Measurements from ENCODE around the gene CABP4.
A peak's percentile ranks its signal among the peaks of the same experiment; 100 is the strongest.
"Not testable (repeated sequence)": the region's sequence is repeated elsewhere in the genome, so short reads cannot be mapped to it uniquely, and the experiment has no call there.

The CABP4 gene

DNA sequence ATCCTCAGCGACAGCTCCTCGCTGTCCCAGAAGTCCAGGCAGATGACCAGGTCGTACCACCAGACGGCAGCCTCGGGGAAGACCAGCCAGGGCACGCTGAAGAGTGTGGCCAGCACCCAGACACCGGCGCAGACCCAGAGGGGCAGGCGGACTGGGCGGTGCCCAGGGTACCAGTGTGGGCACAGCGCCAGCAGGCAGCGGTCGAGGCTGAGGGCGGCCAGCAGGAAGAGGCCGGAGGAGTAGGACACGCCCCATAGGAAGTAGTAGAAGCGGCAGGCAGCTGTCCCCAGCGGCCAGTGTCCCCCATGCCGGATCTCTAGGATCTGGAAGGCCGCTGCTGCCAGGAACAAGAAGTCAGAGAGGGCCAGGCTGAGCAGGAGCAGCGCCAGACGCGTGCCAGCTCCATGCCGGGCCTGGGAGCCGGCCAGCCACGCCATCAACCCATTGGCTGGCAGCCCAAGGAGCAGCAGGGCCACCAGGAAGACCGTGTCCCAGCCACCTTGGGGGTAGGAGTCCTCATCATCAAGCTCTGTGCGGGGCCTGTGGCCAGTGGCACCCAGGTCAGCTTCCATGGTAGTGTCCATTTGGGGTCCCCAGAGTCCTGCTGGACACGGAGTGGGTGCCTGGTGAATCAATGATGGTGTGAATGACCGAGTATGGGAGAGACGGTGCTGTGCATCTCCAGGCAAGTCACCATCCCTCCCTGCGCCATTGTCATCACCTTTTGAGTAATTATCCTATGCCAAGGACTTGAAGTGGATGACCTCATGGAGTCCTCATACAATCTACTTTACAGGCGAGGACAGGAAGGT is 2.8 kb upstream of the CABP4 start, which contains the start of gene GPR152:
Gene GPR152 (minus strand): TSS at position 589 of the 812 bp plus-strand sequence. CDS start 5 bp downstream, at position 584.
- Histone ChIP-seq H3K36me3 (ENCODE audit: control insufficient read depth, low read depth, low read length) (no peaks in the 10 kb centered on the region), H3K27ac (ENCODE audit: low read length) (no peak within 1 kb of the TSS), H3K4me3 (ENCODE audit: low read length) (no peak within 1 kb of the TSS), H3K4me1 (ENCODE audit: control insufficient read depth, low read depth, low read length) (no peaks in the 10 kb centered on the region), H3K9ac (ENCODE audit: low read length) (no peak within 1 kb of the TSS), H3K27me3 (ENCODE audit: control insufficient read depth, insufficient read depth, low read length) (no peaks in the 10 kb centered on the region), H3K9me3 (ENCODE audit: control insufficient read depth, low read depth, low read length) (no peaks in the 10 kb centered on the region)

DNA sequence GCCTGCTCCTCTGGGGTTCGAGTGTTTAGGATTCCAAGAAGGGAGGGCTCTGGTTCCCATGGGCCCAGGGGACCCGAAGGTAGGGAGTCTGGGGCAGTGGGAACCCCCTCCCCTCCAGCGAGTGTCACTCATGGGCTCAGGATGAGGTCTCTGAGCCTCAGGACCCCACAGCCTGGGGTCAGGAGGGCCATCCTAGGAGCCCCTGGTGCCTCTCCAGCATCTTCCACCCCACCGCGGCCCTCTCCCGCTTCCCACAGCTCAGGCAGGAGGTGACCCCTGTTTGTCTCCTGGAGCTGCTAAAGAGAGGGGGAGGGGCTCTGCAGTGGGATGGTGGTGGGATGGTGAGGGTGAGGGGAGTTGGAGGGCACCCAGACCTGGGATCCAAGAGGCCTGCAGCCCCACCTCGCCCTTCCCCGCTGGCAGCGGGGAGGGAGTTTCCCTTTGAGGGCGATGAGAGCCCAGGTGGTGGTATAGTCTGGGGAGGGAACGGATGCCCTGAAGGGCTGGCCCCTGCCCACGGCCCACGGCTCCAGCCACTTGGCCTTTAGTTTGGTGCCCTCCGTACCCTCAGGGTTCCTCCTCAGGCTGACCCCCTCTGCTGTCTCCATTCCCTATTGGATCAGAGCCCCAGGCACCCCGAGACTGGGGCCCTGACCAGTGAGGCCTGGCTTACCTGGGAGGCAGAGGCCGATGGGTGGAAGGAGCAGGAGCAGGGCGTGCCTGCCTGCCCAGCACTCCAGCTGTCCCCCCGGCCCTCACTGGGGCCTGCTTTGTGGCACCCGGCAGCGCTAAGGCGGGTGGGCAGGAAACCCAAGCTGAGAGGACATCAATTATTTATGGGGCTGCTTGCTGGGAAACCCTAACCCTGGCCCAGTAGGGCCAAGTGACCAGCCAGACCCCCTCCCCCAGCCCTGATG is 1.1 kb upstream of the CABP4 start:
- no peak overlapping the region for H3K9ac ChIP-seq (ENCODE audit: low read length)
- H3K27ac ChIP-seq (ENCODE audit: low read length), result no peak overlapping the region

DNA sequence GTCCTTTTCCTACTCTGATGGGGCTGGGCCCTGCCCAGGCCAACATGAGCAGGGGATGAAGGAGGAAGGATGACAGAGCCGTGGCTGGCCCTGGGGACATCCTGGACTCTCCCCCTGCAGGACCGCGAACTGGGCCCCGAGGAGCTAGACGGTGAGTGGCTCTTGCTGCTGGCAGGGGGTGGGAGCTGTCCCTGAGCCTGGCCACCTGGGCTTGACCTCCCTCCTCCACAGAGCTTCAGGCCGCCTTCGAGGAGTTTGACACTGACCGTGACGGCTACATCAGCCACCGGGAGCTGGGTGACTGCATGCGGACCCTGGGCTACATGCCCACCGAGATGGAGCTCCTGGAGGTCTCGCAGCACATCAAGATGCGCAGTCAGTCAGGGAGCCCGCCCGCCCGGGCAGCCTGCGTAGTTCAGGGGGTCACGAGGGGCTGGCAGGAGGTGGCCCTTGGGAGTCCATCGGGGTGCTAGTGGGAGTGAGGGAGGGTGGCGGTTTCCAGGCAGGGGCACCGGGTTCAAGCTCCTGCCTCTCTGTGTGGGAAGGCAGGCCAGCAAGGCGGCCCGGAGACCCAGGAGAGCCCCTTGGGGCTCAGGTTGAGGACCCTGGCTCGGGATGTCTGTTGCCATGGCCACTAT is 1.0 kb downstream of the CABP4 start:
- H3K9ac ChIP-seq (ENCODE audit: low read length), result no peak overlapping the region
- no peak overlapping the region for H3K4me3 ChIP-seq (ENCODE audit: low read length)
- no peaks in the 10 kb centered on the region for H3K36me3 ChIP-seq (ENCODE audit: control insufficient read depth, low read depth, low read length)
- H3K9me3 ChIP-seq (ENCODE audit: control insufficient read depth, low read depth, low read length), result no peaks in the 10 kb centered on the region
- no peak overlapping the region for H3K27ac ChIP-seq (ENCODE audit: low read length)
- no peaks in the 10 kb centered on the region for H3K27me3 ChIP-seq (ENCODE audit: control insufficient read depth, insufficient read depth, low read length)
- no peaks in the 10 kb centered on the region for H3K4me1 ChIP-seq (ENCODE audit: control insufficient read depth, low read depth, low read length)

More for the DNA sequence above, 1.1 kb upstream of the CABP4 start:
- Histone ChIP-seq H3K27me3 (ENCODE audit: control insufficient read depth, insufficient read depth, low read length) (no peaks in the 10 kb centered on the region), H3K9me3 (ENCODE audit: control insufficient read depth, low read depth, low read length) (no peaks in the 10 kb centered on the region), H3K4me1 (ENCODE audit: control insufficient read depth, low read depth, low read length) (no peaks in the 10 kb centered on the region), H3K4me3 (ENCODE audit: low read length) (no peak overlapping the region), H3K36me3 (ENCODE audit: control insufficient read depth, low read depth, low read length) (no peaks in the 10 kb centered on the region)

DNA sequence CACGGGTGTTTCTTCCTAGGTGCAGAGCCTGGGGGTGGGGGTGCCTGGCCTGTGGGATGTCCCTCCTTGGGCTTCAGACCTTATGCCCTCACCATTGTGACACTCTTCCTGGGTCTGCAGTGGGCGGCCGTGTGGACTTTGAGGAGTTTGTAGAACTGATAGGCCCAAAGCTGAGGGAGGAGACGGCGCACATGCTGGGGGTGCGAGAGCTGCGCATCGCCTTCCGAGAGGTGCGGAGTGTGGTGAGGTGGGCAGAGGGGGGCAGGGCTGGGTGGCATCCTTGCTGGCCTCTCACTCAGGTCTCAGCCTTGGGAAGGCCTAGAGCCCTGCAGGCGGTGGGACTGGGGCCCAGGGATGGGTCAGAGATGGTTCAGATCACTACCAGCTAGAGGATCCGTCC is 2.3 kb downstream of the CABP4 start:
- Histone ChIP-seq H3K36me3 (ENCODE audit: control insufficient read depth, low read depth, low read length) (no peaks in the 10 kb centered on the region), H3K4me1 (ENCODE audit: control insufficient read depth, low read depth, low read length) (no peaks in the 10 kb centered on the region), H3K4me3 (ENCODE audit: low read length) (no peak overlapping the region), H3K27me3 (ENCODE audit: control insufficient read depth, insufficient read depth, low read length) (no peaks in the 10 kb centered on the region), H3K9ac (ENCODE audit: low read length) (no peak overlapping the region), H3K9me3 (ENCODE audit: control insufficient read depth, low read depth, low read length) (no peaks in the 10 kb centered on the region), H3K27ac (ENCODE audit: low read length) (no peak overlapping the region)

DNA sequence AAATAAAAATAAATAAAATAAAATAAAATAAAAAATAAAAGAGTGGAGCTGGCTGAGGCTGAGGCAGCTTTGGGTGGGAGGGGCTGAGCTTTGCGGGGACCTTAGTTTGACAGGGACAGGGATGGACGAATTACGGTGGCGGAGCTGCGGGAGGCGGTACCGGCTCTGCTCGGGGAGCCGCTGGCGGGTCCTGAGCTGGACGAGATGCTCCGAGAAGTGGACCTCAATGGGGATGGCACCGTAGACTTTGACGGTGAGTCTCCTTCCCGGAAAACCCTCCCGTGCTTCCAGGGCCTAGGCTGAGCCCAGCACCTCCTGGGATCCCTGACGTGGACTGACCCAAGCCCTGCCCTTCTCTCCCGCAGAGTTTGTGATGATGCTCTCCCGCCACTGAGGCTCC is 3.1 kb downstream of the CABP4 start:
- Histone ChIP-seq H3K4me1 (ENCODE audit: control insufficient read depth, low read depth, low read length) (no peaks in the 10 kb centered on the region), H3K36me3 (ENCODE audit: control insufficient read depth, low read depth, low read length) (no peaks in the 10 kb centered on the region), H3K9ac (ENCODE audit: low read length) (no peak overlapping the region), H3K9me3 (ENCODE audit: control insufficient read depth, low read depth, low read length) (no peaks in the 10 kb centered on the region), H3K27ac (ENCODE audit: low read length) (no peak overlapping the region), H3K4me3 (ENCODE audit: low read length) (no peak overlapping the region), H3K27me3 (ENCODE audit: control insufficient read depth, insufficient read depth, low read length) (no peaks in the 10 kb centered on the region)

DNA sequence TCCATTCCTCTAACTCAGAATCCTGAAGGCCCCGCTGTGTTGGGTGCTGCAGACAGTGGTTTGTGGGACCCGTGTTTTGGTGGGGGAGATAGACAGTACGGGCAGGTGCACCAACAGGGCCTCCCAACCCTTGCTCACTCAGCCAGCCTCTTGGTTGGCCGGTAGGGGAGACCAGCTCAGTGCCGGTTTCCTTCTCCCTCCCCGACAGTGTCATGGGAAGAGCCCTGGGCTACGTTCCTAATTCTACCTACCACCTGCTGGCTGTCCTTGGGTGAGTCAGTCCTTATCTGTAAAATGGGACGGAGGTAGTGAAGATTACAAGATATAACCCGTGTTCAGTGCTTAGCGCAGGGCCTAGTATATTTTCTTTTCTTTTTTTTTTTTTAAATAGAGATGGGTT is 8.0 kb downstream of the CABP4 start:
- no peaks in the 10 kb centered on the region for H3K9me3 ChIP-seq (ENCODE audit: control insufficient read depth, low read depth, low read length)
- H3K27me3 ChIP-seq (ENCODE audit: control insufficient read depth, insufficient read depth, low read length), result no peaks in the 10 kb centered on the region
- H3K4me3 ChIP-seq (ENCODE audit: low read length), result no peak overlapping the region
- H3K27ac ChIP-seq (ENCODE audit: low read length), result no peak overlapping the region
- H3K9ac ChIP-seq (ENCODE audit: low read length), result no peak overlapping the region
- no peaks in the 10 kb centered on the region for H3K36me3 ChIP-seq (ENCODE audit: control insufficient read depth, low read depth, low read length)
- H3K4me1 ChIP-seq (ENCODE audit: control insufficient read depth, low read depth, low read length), result peaks cover 7% of the 10 kb centered on the region

DNA sequence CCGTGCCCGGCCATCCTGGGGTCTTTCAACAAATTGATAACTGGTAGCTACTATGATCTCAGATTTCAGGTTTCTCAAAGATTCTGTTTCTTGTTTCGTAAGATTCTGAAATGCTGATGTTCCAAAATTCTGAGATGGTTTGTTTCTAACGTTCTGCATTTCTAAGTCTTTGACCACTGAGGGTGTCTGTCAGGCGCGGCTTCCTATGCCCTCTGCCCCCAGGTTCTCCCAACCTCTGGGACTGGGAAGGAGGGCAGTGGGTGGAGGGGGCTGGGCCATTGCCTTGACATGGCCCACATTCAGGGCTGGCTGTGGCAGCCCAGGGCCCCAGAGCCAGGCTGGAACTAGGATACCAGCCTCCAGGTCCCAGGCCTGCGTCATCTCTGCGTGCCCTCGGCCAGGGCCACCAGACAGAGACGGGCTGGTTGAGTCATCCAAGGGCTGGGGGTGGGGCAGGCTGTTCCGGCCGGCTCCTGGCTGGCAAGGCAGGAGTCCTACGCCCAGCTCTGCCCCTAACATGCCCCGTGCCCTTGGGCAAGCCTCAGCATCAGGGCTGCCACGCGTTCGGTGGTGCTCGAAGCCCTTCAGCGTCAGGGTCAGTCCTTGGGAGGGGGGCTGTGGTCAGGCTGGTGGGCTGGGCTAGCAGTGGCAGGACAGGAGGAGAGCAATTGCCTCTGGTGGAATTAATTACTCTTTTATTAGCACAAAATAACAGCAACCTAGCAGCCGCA is 8.7 kb downstream of the CABP4 start:
- no peaks in the 10 kb centered on the region for H3K9me3 ChIP-seq (ENCODE audit: control insufficient read depth, low read depth, low read length)
- H3K27me3 ChIP-seq (ENCODE audit: control insufficient read depth, insufficient read depth, low read length), result no peaks in the 10 kb centered on the region
- H3K4me3 ChIP-seq (ENCODE audit: low read length), result peak overlapping the region; percentile 86
- H3K27ac ChIP-seq (ENCODE audit: low read length), result no peak overlapping the region
- H3K9ac ChIP-seq (ENCODE audit: low read length), result no peak overlapping the region
- peaks cover 7% of the 10 kb centered on the region for H3K4me1 ChIP-seq (ENCODE audit: control insufficient read depth, low read depth, low read length)
- no peaks in the 10 kb centered on the region for H3K36me3 ChIP-seq (ENCODE audit: control insufficient read depth, low read depth, low read length)

DNA sequence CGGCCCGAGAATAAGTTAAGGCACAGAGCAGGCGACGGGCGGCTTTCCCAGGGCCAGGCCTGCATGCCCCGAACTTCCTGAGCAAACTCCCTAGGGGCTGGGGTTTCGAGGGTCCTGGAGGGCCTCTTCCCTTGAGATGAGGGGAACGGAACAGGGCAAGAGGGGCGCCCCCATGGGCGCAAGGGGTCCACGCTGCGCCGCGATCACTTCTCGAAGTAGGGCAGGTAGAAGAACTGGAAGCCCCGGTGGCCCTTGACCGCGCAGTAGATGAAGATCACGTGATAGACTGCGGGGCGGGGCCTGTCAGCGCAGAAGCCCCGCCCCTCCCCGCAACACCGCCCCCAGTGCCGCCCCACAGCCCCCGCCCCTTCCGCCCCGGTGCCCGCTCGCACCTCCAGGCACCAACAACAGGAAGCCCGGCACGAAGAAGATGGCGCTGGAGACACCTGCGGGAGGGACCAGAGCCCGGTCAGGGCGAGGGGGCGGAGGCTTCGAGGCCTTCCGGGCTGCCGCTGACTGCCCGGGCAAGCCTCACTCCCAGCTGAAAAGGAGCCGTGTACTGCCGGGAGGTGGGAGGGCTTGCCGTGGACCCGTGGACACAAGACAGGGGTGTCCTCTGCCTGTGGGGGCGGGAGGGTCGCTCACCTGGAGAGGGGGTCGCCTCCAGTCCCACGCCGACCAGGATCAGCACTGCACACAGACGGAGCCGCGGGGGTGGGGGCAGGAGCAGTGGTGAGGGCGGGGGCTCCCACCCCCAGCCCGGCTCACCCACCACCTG is 9.4 kb downstream of the CABP4 start:
- H3K27ac ChIP-seq (ENCODE audit: low read length), result peak overlapping the region; percentile 84
- peak overlapping the region; percentile 86 for H3K4me3 ChIP-seq (ENCODE audit: low read length)
- no peaks in the 10 kb centered on the region for H3K27me3 ChIP-seq (ENCODE audit: control insufficient read depth, insufficient read depth, low read length)
- peak overlapping the region; percentile 91 for H3K9ac ChIP-seq (ENCODE audit: low read length)
- no peaks in the 10 kb centered on the region for H3K9me3 ChIP-seq (ENCODE audit: control insufficient read depth, low read depth, low read length)
- H3K4me1 ChIP-seq (ENCODE audit: control insufficient read depth, low read depth, low read length), result peaks cover 7% of the 10 kb centered on the region
- H3K36me3 ChIP-seq (ENCODE audit: control insufficient read depth, low read depth, low read length), result no peaks in the 10 kb centered on the region

DNA sequence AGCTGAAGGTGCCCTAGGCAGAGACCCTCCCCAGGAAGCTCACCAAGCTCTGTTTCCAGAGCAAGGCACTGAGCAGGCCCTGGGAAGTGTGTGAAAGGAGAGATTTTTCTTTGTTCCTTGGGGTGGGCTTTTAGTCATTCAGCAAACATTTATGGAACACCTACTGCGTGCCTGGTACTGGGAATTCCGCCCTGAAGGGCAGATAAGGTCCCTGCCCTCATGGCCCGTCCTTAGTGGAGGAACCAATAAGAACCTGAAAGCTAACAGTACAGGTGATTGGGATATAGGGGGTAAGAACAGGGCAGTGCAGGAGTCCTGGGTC is 10.0 kb downstream of the CABP4 start:
- Histone ChIP-seq H3K36me3 (ENCODE audit: control insufficient read depth, low read depth, low read length) (no peaks in the 10 kb centered on the region), H3K9ac (ENCODE audit: low read length) (peak overlapping the region; percentile 91), H3K27me3 (ENCODE audit: control insufficient read depth, insufficient read depth, low read length) (no peaks in the 10 kb centered on the region), H3K9me3 (ENCODE audit: control insufficient read depth, low read depth, low read length) (no peaks in the 10 kb centered on the region), H3K4me1 (ENCODE audit: control insufficient read depth, low read depth, low read length) (peaks cover 7% of the 10 kb centered on the region), H3K4me3 (ENCODE audit: low read length) (peak overlapping the region; percentile 86), H3K27ac (ENCODE audit: low read length) (peak overlapping the region; percentile 84)

DNA sequence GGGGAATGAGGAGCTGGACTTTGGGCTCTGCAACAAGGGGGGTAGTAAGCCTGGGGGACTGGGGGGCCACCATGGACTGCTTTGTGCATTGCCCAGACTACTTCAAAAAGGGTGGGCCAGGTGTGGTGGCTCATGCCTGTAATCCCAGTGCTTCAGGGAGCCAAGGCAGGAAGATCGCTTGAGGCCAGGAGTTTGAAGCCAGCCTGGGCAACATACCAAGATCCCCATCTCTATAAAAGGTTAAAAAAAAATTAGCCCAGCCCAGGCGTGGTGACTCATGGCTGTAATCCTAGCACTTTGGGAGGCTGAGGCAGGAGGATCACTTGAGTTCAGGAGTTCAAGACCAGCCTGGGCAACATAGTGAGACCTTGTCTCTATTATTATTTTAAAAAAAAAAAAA is 10.4 kb downstream of the CABP4 start:
- Histone ChIP-seq H3K9ac (ENCODE audit: low read length) (peak overlapping the region; percentile 91), H3K4me3 (ENCODE audit: low read length) (peak overlapping the region; percentile 86), H3K27ac (ENCODE audit: low read length) (peak overlapping the region; percentile 84)
- not testable (repeated sequence) for H3K9me3 ChIP-seq (ENCODE audit: control insufficient read depth, low read depth, low read length); H3K36me3 ChIP-seq (ENCODE audit: control insufficient read depth, low read depth, low read length); H3K27me3 ChIP-seq (ENCODE audit: control insufficient read depth, insufficient read depth, low read length); H3K4me1 ChIP-seq (ENCODE audit: control insufficient read depth, low read depth, low read length)
